GM12873 (cell line): ENCODE data around the gene ZDHHC4.

ENCODE experiments used
- TF ChIP-seq, protein P1 (sequence below): IDR thresholded peaks from 2 replicates; pipeline ENCODE4 v1.5.1; 2012; ENCODE audit warnings: low read depth, mild to moderate bottlenecking, moderate library complexity, low read length, control low read depth; ENCODE audit not compliant: insufficient read depth; ENCODE audit errors: missing control alignments

The ZDHHC4 gene

DNA sequence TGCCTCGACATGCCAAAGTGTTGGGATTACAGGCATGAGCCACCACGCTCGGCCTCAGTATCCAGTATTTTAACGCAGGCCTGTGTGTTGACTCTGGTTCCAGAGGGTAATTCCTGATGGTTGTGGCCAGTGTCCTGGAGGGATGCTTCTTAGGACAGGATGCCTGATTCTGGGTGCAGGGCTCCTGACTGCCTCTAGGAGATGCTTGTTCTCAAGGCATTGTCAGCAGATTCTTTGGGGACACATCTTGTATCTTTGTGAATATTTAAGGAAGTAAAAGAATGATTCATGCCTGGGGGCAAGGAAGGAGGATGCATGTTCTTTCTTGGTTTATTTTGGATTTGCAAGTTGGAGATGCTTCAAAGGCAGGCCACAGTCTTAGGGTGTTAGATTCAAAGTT is 2.2 kb downstream of the ZDHHC4 start:
- TF ChIP-seq, protein P1, sequence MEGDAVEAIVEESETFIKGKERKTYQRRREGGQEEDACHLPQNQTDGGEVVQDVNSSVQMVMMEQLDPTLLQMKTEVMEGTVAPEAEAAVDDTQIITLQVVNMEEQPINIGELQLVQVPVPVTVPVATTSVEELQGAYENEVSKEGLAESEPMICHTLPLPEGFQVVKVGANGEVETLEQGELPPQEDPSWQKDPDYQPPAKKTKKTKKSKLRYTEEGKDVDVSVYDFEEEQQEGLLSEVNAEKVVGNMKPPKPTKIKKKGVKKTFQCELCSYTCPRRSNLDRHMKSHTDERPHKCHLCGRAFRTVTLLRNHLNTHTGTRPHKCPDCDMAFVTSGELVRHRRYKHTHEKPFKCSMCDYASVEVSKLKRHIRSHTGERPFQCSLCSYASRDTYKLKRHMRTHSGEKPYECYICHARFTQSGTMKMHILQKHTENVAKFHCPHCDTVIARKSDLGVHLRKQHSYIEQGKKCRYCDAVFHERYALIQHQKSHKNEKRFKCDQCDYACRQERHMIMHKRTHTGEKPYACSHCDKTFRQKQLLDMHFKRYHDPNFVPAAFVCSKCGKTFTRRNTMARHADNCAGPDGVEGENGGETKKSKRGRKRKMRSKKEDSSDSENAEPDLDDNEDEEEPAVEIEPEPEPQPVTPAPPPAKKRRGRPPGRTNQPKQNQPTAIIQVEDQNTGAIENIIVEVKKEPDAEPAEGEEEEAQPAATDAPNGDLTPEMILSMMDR = peak; percentile 39

DNA sequence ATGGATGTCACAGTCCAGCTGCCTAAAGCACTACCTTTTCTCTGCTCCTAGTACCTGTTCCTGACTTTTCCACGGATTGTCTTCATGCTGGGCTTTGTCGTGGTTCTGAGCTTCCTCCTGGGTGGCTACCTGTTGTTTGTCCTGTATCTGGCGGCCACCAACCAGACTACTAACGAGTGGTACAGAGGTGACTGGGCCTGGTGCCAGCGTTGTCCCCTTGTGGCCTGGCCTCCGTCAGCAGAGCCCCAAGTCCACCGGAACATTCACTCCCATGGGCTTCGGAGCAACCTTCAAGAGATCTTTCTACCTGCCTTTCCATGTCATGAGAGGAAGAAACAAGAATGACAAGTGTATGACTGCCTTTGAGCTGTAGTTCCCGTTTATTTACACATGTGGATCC is 11.3 kb downstream of the ZDHHC4 start:
- TF ChIP-seq, protein P1 = no peak

DNA sequence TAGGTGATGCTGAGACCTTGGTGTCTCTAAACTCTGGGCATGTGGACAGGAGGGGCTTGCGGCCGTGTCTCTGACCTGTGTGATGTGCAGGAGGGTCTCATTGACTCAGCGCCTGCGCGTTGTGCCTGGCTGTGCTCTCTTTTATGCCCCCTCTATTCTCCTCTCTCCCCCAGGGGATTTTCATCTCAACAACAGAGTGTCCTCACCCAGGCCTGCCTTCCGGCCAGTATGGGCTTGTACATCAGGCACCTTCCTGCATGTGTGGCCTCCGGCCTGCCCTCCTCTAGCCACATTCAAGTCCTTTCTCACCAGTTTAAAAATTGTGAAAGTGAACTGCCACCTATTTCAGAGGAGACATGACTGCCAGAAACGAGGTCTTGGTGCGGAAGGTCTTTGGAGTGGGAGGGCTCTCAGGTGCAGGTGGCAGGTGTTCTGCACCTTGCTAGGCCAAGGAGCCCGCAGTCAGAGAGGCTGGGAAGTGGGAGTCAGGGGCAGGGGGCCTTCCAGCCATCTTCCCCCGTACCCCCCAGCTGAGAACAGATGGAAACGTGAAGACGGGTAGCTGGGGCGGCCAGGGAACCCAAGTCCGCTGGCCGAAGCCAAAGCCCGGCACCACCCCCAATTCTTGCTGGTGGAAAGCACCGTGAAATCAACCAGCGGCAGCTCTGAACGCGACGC is 12.0 kb downstream of the ZDHHC4 start:
- TF ChIP-seq, protein P1 = no peak

DNA sequence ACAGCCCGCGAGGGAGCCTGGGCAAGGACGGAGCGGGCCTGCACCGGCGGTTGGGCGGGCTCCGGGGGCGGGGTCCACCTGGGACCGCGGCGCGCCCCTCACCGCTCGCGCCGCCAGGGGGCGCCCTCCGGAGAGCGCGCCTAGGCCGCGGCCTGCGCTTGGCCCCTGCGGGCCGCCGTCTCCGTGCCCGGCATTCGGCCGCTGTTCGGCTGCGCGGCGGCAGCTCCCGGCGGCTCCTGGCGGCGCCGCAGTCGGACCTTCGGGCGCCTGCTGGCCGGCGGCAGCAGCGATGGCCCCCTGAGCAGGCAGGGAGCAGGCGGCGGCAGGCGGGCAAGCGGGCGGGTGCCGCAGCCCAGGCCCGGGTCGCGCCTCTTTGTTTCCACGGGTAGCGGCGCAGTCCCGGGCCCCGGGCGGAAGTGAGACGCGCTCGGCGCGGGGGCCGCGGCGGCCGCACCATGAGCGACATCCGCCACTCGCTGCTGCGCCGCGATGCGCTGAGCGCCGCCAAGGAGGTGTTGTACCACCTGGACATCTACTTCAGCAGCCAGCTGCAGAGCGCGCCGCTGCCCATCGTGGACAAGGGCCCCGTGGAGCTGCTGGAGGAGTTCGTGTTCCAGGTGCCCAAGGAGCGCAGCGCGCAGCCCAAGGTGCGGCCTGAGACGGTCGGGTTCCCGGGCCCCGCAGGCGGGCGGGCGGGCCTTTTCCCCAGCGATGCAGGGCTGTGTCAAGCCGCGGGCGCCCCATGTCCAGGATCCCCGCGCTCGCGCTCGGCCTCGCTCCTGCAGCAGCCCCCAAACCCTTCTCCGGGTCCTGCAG is 12.8 kb downstream of the ZDHHC4 start, which contains the start of gene INTS15:
INTS15 (plus strand) TSS at position 193 of the 816 bp plus-strand sequence; CDS start at position 456, 263 bp downstream.
- TF ChIP-seq, protein P1 = peak; percentile 69

DNA sequence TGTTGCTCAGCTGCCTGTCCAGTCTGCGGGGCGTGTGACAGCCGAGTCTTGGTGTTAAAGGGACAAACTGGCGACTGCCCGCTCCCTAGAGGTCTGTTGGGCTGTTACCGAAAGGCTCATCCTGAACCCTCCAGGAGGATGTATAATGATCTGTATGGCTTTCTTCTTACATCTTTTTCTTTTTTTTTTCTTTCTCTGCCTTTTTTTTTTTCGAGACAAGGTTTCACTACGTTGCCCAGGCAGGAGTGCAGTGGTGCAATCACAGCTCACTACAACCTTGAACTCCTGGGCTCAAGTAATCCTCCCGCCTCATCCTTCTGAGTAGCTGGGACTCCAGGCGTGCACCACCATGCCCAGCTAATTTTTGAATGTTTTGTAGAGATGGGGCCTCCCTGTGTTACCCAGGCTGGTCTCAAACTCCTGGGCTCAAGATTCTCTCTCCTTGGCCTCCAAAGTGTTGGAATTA is 13.4 kb downstream of the ZDHHC4 start:
- TF ChIP-seq, protein P1 = no peak

DNA sequence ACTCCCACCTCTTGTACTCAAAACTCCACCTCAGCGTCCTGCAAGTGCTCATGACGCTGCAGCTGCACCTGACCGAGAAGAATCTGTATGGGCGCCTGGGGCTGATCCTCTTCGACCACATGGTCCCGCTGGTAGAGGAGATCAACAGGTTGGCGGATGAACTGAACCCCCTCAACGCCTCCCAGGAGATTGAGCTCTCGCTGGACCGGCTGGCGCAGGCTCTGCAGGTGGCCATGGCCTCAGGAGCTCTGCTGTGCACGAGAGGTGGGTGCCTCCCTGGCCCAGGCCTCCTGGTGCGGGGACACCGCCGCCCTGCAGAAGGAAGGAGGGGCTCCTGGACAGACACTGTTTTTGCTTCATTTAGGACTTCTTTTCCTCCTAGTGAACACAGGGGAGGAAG is 22.8 kb downstream of the ZDHHC4 start:
- TF ChIP-seq, protein P1 = no peak

DNA sequence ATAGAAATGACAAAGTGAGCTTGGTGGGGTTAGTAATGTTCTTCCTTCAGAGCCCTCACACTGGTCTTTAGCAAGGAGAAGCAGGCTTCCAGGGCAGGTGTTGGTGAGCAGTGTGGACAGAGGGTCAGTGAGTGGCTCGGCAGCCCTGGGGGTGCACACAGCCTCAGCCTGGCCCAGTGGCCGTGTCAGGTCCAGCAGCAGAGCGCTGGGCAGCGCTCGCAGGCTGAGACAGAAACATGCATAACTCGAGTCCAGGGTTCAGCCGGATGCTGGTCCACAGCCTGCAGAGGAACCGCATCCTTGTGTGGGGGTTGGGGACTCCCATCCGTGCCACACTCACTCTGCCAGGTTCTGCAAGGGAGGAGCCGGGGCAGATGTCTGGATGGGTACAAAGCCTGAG is 27.2 kb downstream of the ZDHHC4 start:
- TF ChIP-seq, protein P1 = no peak
